Hepatocyte (in vitro differentiated cells): Measurements from ENCODE around the gene AAK1. TPM values are rescaled to one million over a fixed set of nuclear protein-coding genes. Genes with fewer than 3 reads are reported as not detected.
A peak's percentile ranks its signal among the peaks of the same experiment; 100 is the strongest.

Source experiments
- DNase-seq: peaks from one replicate; pipeline ENCODE4 v3.0.0-alpha.2; 2016; ENCODE audit warnings: low spot score
- H2AFZ ChIP-seq: fragments of 200-600 bp; sonication (generic); 2 replicates; pipeline ENCODE4 v1.6.0; 2016; ENCODE audit warnings: antibody characterized with exemption, mild to moderate bottlenecking
- H3K27ac ChIP-seq: fragments of 200-600 bp; sonication (generic); 2 replicates; pipeline ENCODE4 v1.5.1; 2016; ENCODE audit warnings: mild to moderate bottlenecking
- H3K27me3 ChIP-seq: fragments of 200-600 bp; sonication (generic); 2 replicates; pipeline ENCODE4 v1.6.1; 2016
- H3K36me3 ChIP-seq: fragments of 200-600 bp; sonication (generic); replicated peaks from 2 replicates; pipeline ENCODE4 v1.5.1; 2016; ENCODE audit warnings: low read depth; ENCODE audit not compliant: insufficient read depth
- H3K4me1 ChIP-seq: fragments of 200-600 bp; sonication (generic); 2 replicates; pipeline ENCODE4 v1.5.1; 2016; ENCODE audit warnings: mild to moderate bottlenecking, moderate library complexity; ENCODE audit not compliant: insufficient read depth
- H3K4me2 ChIP-seq: fragments of 200-600 bp; sonication (generic); 2 replicates; pipeline ENCODE4 v1.6.0; 2016
- H3K4me3 ChIP-seq: fragments of 200-600 bp; sonication (generic); 2 replicates; pipeline ENCODE4 v1.5.1; 2016; ENCODE audit warnings: mild to moderate bottlenecking
- H3K79me2 ChIP-seq: fragments of 200-600 bp; sonication (generic); 2 replicates; pipeline ENCODE4 v1.6.0; 2017; ENCODE audit warnings: mild to moderate bottlenecking
- H3K9me2 ChIP-seq: fragments of 200-600 bp; sonication (generic); replicated peaks from 2 replicates; pipeline ENCODE4 v1.6.0; 2017; ENCODE audit warnings: mild to moderate bottlenecking; ENCODE audit not compliant: insufficient read depth
- H3K9me3 ChIP-seq: fragments of 200-600 bp; sonication (generic); 2 replicates; pipeline ENCODE4 v1.5.1; 2016; ENCODE audit warnings: low read depth, mild to moderate bottlenecking
- H4K20me1 ChIP-seq: fragments of 200-600 bp; sonication (generic); 2 replicates; pipeline ENCODE4 v1.6.0; 2016; ENCODE audit warnings: mild to moderate bottlenecking; ENCODE audit not compliant: insufficient read depth, poor library complexity, severe bottlenecking
- EZH2 ChIP-seq: fragments of 200-600 bp; sonication (generic); IDR thresholded peaks from 2 replicates; pipeline ENCODE4 v1.6.1; 2016; ENCODE audit warnings: antibody characterized with exemption, mild to moderate bottlenecking, borderline replicate concordance
- EZH2phosphoT487 ChIP-seq: fragments of 200-600 bp; sonication (generic); IDR thresholded peaks from one replicate; pipeline ENCODE4 v1.6.1; 2018; ENCODE audit warnings: antibody characterized with exemption, mild to moderate bottlenecking, low read depth, moderate library complexity; ENCODE audit not compliant: unreplicated experiment, severe bottlenecking
- WGBS: methylation state at CpG from one replicate; pipeline ENCODE4 v1.1.6; 2016; ENCODE audit warnings: low lambda C conversion rate; ENCODE audit errors: missing lambda C conversion rate; 5-methylcytosine and 5-hydroxymethylcytosine counted together
- polyA plus RNA-seq: library from polyadenylated mRNA; unstranded; fragments of >200 nt; fragmentation: Nextera tagmentation; extraction: Ambion mirVana; gene quantifications from 2 replicates; pipeline ENCODE4 v1.2.1, GENCODE V29; 2016
- total RNA-seq: library from RNA; depleted of rRNA; stranded (reverse); fragments of >200 nt; gene quantifications from 2 replicates; pipeline ENCODE4 v1.2.3, GENCODE V29; 2014
- TF ChIP-seq, protein P1 (sequence below): fragments of 200-600 bp; sonication (generic); IDR thresholded peaks from 2 replicates; pipeline ENCODE4 v1.5.1; 2016; ENCODE audit warnings: antibody characterized with exemption, mild to moderate bottlenecking; ENCODE audit not compliant: poor library complexity

AAK1 gene
- total and polyA plus RNA-seq, 2 experiments from 2014 or later: 30.1 to 30.8 TPM

DNA sequence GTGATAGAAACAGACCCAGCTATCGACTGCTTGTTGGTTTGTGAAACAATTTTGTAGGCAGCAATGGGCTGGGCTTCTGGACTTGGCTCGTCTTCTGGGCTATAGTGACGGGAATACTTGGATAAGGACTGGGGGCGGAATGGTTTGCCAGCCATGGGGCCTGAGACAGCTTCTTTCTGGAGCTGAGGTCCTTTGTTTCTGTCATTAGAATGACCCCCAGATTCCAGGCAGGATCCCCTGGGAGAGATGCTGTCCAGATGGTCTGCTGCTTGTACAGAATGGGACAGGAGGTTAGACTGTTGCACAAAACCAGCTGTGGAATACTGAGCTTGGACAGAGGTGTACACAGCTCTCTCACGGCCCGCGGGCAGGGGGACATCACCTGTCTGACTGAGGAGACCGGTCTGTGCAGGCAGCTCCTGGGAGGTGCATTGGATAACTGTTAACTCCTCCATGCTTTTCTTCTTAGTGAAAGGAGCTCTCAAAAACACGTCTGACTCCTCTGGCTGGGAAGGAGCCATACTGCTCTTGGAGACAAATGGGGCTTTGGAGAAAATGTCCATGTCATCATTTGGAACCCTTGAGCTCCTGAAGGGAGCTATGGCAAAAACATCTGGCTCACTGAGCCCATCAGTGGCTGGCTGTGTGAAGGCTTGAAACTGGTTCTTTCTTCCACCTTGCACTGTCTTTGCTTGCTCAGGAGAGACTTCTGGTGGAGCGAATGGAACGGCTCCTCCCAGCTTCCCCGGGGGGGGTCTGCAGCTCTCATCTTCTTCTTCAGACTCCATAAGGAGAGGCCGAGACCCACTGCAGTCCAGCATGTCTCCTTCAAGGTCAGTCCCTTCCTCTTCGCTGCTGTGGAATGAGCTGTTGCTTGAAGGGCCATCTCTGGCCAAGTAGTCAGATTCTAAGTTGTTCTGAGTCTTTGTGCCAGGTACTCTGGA, 177.8 kb downstream of the AAK1 start:
- Histone ChIP-seq H3K9me3 (no peaks in the 10 kb centered on the region), H3K27me3 (no peaks in the 10 kb centered on the region), H3K4me2 (no peak overlapping the region), H3K4me3 (no peak overlapping the region), H3K36me3 (no peaks in the 10 kb centered on the region), H3K9me2 (no peaks in the 10 kb centered on the region), H3K79me2 (no peaks in the 10 kb centered on the region), H4K20me1 (no peaks in the 10 kb centered on the region), H2AFZ (no peak overlapping the region), H3K27ac (no peak overlapping the region), H3K4me1 (peaks cover 3% of the 10 kb centered on the region)
- no peak for DNase-seq
- no peak for TF ChIP-seq EZH2
- TF ChIP-seq, protein P1, sequence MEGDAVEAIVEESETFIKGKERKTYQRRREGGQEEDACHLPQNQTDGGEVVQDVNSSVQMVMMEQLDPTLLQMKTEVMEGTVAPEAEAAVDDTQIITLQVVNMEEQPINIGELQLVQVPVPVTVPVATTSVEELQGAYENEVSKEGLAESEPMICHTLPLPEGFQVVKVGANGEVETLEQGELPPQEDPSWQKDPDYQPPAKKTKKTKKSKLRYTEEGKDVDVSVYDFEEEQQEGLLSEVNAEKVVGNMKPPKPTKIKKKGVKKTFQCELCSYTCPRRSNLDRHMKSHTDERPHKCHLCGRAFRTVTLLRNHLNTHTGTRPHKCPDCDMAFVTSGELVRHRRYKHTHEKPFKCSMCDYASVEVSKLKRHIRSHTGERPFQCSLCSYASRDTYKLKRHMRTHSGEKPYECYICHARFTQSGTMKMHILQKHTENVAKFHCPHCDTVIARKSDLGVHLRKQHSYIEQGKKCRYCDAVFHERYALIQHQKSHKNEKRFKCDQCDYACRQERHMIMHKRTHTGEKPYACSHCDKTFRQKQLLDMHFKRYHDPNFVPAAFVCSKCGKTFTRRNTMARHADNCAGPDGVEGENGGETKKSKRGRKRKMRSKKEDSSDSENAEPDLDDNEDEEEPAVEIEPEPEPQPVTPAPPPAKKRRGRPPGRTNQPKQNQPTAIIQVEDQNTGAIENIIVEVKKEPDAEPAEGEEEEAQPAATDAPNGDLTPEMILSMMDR: no peak
- TF ChIP-seq EZH2phosphoT487: no peak
- WGBS: 96% methylated on average over 14 of the region's 14 CpGs

DNA sequence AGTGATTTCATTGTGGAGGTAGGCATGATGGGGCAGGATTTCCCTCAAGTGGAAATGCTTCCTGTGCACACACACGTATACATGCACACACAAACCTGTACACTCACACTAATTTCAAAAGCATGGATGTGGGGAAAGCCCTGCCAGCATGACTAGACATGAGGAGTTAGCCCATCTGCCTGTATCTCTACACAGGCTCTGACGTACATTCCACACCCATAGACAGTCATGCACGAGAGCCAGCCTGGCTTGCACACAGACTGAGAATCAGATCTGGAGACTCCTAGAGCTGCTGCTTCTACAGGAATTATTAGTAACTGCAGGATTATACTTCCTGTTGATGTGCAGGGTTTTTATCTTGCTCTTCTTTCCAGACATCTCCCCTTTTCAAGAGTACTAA, 179.0 kb downstream of the AAK1 start:
- WGBS: 83% methylated on average over 3 of the region's 3 CpGs

DNA sequence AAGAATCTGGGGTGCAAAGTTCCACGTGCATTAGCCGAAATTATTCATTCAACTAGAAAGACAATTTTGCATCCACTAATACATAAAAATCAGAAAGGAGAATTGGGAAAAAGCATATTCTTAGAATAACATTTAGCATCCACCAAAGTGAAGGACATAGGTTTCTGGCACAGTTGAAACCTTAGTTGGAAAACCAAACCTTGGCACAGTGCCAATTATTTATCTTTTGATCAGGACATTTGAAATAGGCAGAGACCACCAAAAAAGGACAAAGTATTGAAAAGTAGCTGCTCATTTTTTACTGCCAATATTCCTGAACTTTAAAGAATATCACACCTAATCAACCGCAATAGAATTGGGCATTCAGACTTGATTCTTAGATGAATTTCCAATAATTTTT, 180.8 kb downstream of the AAK1 start:
- Histone ChIP-seq H3K9me2 (no peaks in the 10 kb centered on the region), H3K36me3 (no peaks in the 10 kb centered on the region), H3K79me2 (no peaks in the 10 kb centered on the region), H3K27ac (no peak overlapping the region), H3K4me2 (no peak overlapping the region), H2AFZ (no peak overlapping the region), H4K20me1 (no peaks in the 10 kb centered on the region), H3K9me3 (no peaks in the 10 kb centered on the region), H3K4me3 (no peak overlapping the region), H3K4me1 (no peaks in the 10 kb centered on the region), H3K27me3 (no peaks in the 10 kb centered on the region)
- TF ChIP-seq EZH2 (no peak), EZH2phosphoT487 (no peak)
- TF ChIP-seq, protein P1: no peak
- no peak for DNase-seq
- WGBS: 100% methylated on average over 3 of the region's 3 CpGs

More for the DNA sequence above, 179.0 kb downstream of the AAK1 start:
- Histone ChIP-seq H3K79me2 (no peaks in the 10 kb centered on the region), H3K27me3 (no peaks in the 10 kb centered on the region), H3K9me2 (no peaks in the 10 kb centered on the region), H3K9me3 (no peaks in the 10 kb centered on the region), H3K4me1 (no peaks in the 10 kb centered on the region), H3K4me2 (no peak overlapping the region), H3K27ac (no peak overlapping the region), H2AFZ (no peak overlapping the region), H3K36me3 (no peaks in the 10 kb centered on the region), H4K20me1 (no peaks in the 10 kb centered on the region), H3K4me3 (no peak overlapping the region)
- DNase-seq: peak; percentile 61
- TF ChIP-seq EZH2 (no peak), EZH2phosphoT487 (no peak)
- TF ChIP-seq, protein P1: no peak
